HepG2 (cell line): ENCODE measurements around the gene NCKAP5L. TPM values are rescaled to one million over a fixed set of nuclear protein-coding genes. Genes with fewer than 3 reads are reported as not detected.

Experiments
- AGO2 ChIP-seq: fragments of 200-400 bp; formaldehyde crosslinking; optimal IDR thresholded peaks from 2 replicates; pipeline ENCODE3; 2017; ENCODE audit warnings: mild to moderate bottlenecking, low read depth, low read length, moderate library complexity
- KMT2B ChIP-seq: IDR thresholded peaks from 2 replicates; pipeline ENCODE4 v1.6.1; 2016; ENCODE audit warnings: missing genetic modification reagents, missing compliant biosample characterization
- MTA3 ChIP-seq: sonication (generic); formaldehyde crosslinking; IDR thresholded peaks from 2 replicates; pipeline ENCODE4 v1.4.0; 2020; ENCODE audit warnings: missing genetic modification reagents
- RFX1 ChIP-seq: fragments of 450-650 bp; IDR thresholded peaks from 2 replicates; pipeline ENCODE4 v1.6.1; 2017
- THAP11 ChIP-seq: IDR thresholded peaks from 2 replicates; pipeline ENCODE4 v1.6.1; 2016; ENCODE audit warnings: missing biosample characterization, missing genetic modification reagents
- WIZ ChIP-seq: sonication (generic); formaldehyde crosslinking; IDR thresholded peaks from 2 replicates; pipeline ENCODE4 v1.5.1; 2020; ENCODE audit warnings: mild to moderate bottlenecking, missing genetic modification reagents
- XRCC5 ChIP-seq: fragments of 200-400 bp; formaldehyde crosslinking; optimal IDR thresholded peaks from 2 replicates; pipeline ENCODE3; 2017; ENCODE audit warnings: mild to moderate bottlenecking, low read length
- ZSCAN31 ChIP-seq: sonication (generic); formaldehyde crosslinking; IDR thresholded peaks from 2 replicates; pipeline ENCODE4 v1.5.0; 2020; ENCODE audit warnings: low read depth, mild to moderate bottlenecking, missing genetic modification reagents
- polyA plus RNA-seq, 8 experiments: library from polyadenylated mRNA; depleted of rRNA in 3 of 8; stranded (reverse) in 7 of 8; unstranded in 1 of 8; fragments of >200 nt; fragmentation: Illumina TruSeq in 4 of 8; extraction: Trizol in 4 of 8; gene quantifications; 2 replicates each; pipeline versions ENCODE4 v1.2.1 to v1.2.3, GENCODE V29; 2011 to 2016; ENCODE audit warnings: low read depth in 4 of 8, missing spikeins in 1 of 8, mixed read lengths in 1 of 8; ENCODE audit not compliant: insufficient read depth in 1 of 8
- total RNA-seq, 5 experiments: library from RNA; depleted of rRNA; stranded (reverse); fragments of >200 nt; fragmentation: Illumina TruSeq; extraction: Trizol; gene quantifications; 2 replicates each; pipeline ENCODE4 v1.2.3, GENCODE V29; 2016; ENCODE audit warnings: low read depth in 1 of 5
- TF ChIP-seq, protein P1 (sequence below): sonication (generic); formaldehyde crosslinking; IDR thresholded peaks from one replicate; pipeline ENCODE4 v1.5.1; 2020; ENCODE audit warnings: mild to moderate bottlenecking, missing genetic modification reagents; ENCODE audit errors: not compliant biosample characterization
- TF ChIP-seq, protein P2 (sequence below): sonication (generic); formaldehyde crosslinking; IDR thresholded peaks from 2 replicates; pipeline ENCODE4 v1.4.0; 2020; ENCODE audit warnings: missing genetic modification reagents
- TF ChIP-seq, protein P3 (sequence below): sonication (generic); formaldehyde crosslinking; IDR thresholded peaks from 2 replicates; pipeline ENCODE4 v1.5.1; 2020; ENCODE audit warnings: mild to moderate bottlenecking, missing genetic modification reagents
- TF ChIP-seq, protein P4 (sequence below): sonication (generic); formaldehyde crosslinking; IDR thresholded peaks from 2 replicates; pipeline ENCODE4 v1.4.0; 2020; ENCODE audit warnings: missing genetic modification reagents

The NCKAP5L gene
- total and polyA plus RNA-seq, 2 of the 13 experiments (the other 11 are each of a cell fraction or from before 2014, with no cell fraction given), result 4.1 to 9.0 TPM

DNA sequence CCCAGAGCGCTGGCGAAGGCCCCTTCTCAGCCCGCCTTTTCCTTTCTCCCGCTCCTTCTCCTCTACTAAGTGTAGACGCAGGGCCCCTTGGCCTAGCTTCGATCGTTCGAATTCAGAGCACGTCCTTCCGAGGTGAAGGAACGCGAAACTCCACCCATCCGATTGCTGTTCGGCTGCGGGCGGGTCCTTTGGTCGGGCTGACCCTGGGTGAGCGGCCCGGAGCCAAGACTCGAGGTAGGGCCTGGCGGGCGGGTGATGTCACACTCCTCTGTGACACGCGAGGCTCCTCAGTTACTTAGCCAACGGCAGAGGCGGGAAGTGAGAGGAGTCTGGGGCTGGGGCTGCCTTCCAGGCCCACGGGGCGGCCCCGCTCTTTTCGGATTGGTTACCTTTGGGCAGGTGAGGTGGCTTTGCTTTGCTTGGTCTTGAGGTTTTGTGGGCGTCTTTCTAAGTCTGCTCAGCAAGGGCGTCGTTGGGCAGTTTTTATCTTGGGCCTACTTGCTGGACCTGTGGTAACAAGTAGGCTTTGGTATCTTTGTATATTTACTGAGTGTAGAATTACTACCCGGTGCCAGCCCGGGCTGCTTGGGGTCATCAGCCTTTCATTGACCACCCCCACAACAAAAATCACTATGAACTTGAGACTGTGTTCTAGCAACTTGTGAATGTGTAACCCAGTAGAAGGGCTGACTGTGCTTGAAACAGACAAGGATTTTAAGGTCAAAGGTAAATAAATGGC lies 86.2 kb downstream of the NCKAP5L start (continued):
- TF ChIP-seq, protein P1, sequence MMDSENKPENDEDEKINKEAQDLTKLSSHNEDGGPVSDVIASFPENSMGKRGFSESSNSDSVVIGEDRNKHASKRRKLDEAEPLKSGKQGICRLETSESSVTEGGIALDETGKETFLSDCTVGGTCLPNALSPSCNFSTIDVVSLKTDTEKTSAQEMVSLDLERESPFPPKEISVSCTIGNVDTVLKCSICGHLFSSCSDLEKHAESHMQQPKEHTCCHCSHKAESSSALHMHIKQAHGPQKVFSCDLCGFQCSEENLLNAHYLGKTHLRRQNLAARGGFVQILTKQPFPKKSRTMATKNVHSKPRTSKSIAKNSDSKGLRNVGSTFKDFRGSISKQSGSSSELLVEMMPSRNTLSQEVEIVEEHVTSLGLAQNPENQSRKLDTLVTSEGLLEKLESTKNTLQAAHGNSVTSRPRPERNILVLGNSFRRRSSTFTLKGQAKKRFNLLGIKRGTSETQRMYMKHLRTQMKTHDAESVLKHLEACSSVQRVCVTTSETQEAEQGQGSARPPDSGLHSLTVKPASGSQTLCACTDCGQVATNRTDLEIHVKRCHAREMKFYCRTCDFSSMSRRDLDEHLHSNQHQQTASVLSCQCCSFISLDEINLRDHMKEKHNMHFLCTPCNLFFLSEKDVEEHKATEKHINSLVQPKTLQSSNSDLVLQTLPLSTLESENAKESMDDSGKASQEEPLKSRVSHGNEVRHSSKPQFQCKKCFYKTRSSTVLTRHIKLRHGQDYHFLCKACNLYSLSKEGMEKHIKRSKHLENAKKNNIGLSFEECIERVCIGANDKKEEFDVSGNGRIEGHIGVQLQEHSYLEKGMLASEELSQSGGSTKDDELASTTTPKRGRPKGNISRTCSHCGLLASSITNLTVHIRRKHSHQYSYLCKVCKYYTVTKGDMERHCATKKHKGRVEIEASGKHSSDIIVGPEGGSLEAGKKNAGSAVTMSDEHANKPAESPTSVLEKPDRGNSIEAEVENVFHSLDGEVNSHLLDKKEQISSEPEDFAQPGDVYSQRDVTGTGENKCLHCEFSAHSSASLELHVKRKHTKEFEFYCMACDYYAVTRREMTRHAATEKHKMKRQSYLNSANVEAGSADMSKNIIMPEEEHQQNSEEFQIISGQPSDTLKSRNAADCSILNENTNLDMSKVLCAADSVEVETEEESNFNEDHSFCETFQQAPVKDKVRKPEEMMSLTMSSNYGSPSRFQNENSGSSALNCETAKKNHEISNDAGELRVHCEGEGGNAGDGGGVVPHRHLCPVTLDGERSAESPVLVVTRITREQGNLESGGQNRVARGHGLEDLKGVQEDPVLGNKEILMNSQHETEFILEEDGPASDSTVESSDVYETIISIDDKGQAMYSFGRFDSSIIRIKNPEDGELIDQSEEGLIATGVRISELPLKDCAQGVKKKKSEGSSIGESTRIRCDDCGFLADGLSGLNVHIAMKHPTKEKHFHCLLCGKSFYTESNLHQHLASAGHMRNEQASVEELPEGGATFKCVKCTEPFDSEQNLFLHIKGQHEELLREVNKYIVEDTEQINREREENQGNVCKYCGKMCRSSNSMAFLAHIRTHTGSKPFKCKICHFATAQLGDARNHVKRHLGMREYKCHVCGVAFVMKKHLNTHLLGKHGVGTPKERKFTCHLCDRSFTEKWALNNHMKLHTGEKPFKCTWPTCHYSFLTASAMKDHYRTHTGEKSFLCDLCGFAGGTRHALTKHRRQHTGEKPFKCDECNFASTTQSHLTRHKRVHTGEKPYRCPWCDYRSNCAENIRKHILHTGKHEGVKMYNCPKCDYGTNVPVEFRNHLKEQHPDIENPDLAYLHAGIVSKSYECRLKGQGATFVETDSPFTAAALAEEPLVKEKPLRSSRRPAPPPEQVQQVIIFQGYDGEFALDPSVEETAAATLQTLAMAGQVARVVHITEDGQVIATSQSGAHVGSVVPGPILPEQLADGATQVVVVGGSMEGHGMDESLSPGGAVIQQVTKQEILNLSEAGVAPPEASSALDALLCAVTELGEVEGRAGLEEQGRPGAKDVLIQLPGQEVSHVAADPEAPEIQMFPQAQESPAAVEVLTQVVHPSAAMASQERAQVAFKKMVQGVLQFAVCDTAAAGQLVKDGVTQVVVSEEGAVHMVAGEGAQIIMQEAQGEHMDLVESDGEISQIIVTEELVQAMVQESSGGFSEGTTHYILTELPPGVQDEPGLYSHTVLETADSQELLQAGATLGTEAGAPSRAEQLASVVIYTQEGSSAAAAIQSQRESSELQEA (CRISPR knock-in tag), result no peak
- no peak; the same call in 1 of the 2 replicates for TF ChIP-seq KMT2B
- TF ChIP-seq THAP11 (CRISPR knock-in tag), result peak; percentile 29; the same call in 1 of the 2 replicates
- TF ChIP-seq ZSCAN31, result no peak
- peak; percentile 44 for TF ChIP-seq XRCC5
- no peak for TF ChIP-seq MTA3 (CRISPR knock-in tag)
- peak; percentile 78 for TF ChIP-seq AGO2
- TF ChIP-seq, protein P2, sequence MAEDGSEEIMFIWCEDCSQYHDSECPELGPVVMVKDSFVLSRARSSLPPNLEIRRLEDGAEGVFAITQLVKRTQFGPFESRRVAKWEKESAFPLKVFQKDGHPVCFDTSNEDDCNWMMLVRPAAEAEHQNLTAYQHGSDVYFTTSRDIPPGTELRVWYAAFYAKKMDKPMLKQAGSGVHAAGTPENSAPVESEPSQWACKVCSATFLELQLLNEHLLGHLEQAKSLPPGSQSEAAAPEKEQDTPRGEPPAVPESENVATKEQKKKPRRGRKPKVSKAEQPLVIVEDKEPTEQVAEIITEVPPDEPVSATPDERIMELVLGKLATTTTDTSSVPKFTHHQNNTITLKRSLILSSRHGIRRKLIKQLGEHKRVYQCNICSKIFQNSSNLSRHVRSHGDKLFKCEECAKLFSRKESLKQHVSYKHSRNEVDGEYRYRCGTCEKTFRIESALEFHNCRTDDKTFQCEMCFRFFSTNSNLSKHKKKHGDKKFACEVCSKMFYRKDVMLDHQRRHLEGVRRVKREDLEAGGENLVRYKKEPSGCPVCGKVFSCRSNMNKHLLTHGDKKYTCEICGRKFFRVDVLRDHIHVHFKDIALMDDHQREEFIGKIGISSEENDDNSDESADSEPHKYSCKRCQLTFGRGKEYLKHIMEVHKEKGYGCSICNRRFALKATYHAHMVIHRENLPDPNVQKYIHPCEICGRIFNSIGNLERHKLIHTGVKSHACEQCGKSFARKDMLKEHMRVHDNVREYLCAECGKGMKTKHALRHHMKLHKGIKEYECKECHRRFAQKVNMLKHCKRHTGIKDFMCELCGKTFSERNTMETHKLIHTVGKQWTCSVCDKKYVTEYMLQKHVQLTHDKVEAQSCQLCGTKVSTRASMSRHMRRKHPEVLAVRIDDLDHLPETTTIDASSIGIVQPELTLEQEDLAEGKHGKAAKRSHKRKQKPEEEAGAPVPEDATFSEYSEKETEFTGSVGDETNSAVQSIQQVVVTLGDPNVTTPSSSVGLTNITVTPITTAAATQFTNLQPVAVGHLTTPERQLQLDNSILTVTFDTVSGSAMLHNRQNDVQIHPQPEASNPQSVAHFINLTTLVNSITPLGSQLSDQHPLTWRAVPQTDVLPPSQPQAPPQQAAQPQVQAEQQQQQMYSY (CRISPR knock-in tag), result no peak
- TF ChIP-seq, protein P3, sequence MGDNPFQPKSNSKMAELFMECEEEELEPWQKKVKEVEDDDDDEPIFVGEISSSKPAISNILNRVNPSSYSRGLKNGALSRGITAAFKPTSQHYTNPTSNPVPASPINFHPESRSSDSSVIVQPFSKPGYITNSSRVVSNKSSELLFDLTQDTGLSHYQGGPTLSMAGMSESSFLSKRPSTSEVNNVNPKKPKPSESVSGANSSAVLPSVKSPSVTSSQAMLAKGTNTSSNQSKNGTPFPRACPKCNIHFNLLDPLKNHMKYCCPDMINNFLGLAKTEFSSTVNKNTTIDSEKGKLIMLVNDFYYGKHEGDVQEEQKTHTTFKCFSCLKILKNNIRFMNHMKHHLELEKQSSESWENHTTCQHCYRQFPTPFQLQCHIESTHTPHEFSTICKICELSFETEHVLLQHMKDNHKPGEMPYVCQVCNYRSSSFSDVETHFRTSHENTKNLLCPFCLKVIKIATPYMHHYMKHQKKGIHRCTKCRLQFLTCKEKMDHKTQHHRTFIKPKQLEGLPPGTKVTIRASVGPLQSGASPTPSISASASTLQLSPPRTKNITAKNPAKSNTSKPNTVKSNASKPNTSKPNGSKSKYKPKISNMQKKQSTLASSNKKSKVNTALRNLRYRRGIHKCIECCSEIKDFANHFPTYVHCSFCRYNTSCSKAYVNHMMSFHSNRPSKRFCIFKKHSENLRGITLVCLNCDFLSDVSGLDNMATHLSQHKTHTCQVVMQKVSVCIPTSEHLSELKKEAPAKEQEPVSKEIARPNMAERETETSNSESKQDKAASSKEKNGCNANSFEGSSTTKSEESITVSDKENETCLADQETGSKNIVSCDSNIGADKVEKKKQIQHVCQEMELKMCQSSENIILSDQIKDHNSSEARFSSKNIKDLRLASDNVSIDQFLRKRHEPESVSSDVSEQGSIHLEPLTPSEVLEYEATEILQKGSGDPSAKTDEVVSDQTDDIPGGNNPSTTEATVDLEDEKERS (CRISPR knock-in tag), result peak; percentile 63
- no peak for TF ChIP-seq WIZ
- TF ChIP-seq RFX1, result no peak
- TF ChIP-seq, protein P4, sequence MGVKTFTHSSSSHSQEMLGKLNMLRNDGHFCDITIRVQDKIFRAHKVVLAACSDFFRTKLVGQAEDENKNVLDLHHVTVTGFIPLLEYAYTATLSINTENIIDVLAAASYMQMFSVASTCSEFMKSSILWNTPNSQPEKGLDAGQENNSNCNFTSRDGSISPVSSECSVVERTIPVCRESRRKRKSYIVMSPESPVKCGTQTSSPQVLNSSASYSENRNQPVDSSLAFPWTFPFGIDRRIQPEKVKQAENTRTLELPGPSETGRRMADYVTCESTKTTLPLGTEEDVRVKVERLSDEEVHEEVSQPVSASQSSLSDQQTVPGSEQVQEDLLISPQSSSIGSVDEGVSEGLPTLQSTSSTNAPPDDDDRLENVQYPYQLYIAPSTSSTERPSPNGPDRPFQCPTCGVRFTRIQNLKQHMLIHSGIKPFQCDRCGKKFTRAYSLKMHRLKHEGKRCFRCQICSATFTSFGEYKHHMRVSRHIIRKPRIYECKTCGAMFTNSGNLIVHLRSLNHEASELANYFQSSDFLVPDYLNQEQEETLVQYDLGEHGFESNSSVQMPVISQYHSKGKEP (CRISPR knock-in tag), result no peak
